SK-MEL-5 (cell line): Measurements from ENCODE around the gene PLA2G3. TPM values are rescaled to one million over a fixed set of nuclear protein-coding genes. Genes with fewer than 3 reads are reported as not detected.
"Not testable (repeated sequence)": the region's sequence is repeated elsewhere in the genome, so short reads cannot be mapped to it uniquely, and the experiment has no call there.

Source experiments
- DNase-seq: peaks from one replicate; pipeline ENCODE4 v3.0.0-alpha.2; 2016; ENCODE audit warnings: low read depth, low spot score
- in situ Hi-C: cut with HindIII; loops from 2 replicates; pipeline ENCODE4 v1.10.0; 2016; ENCODE audit warnings: low sequenced_read_pairs, high pct_unique_total_duplicates, low pct_unique_long_range_greater_than_20kb
- total RNA-seq: library from RNA; depleted of rRNA; stranded (reverse); fragments of >200 nt; shearing (Covaris generic); gene quantifications from 2 replicates; pipeline ENCODE4 v1.2.3, GENCODE V29; 2014

Gene PLA2G3
- total RNA-seq, 1 experiment from 2014 or later = 0.03 TPM

DNA sequence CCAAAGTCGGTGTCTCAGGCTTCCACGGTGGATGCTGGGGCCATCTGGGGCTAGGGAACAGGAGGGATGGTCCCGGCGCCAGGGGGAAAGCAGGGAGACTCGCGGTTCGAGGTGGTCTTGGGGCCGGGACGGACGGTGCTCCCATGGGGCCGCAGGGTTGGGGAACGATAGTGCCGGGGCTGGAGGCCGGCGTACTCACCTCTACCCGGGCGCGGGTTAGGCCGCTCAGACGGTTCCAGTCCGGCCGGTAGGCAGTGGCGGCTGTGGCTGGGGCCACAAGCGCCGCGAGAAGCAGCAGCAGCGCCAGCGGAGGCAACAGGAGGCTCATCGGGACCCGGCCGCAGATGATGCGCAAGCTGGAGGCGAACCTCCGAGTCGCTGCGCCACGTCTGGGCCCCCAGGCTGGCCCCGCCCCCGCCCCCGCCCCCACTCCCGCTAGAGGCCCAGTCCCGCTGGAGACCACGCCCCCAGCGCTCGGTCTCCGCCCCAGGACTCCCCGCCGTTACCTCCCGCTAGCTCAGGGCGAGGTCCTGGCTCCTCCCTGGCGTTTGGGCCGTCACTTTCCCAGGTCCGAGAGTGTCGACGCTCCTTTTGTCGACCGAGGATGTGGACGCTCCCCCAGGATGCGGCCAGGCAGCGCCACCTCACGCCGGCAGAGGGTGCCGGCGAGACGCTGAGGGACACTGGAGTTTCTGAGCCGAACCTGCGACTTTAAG is 33.0 kb downstream of the PLA2G3 start, which contains the start of gene SELENOM:
SELENOM (minus strand) TSS at position 391 of the 716 bp plus-strand sequence; CDS start at position 328, 63 bp downstream.
- in situ Hi-C loops = no loop called here
- DNase-seq = peak; percentile 92

DNA sequence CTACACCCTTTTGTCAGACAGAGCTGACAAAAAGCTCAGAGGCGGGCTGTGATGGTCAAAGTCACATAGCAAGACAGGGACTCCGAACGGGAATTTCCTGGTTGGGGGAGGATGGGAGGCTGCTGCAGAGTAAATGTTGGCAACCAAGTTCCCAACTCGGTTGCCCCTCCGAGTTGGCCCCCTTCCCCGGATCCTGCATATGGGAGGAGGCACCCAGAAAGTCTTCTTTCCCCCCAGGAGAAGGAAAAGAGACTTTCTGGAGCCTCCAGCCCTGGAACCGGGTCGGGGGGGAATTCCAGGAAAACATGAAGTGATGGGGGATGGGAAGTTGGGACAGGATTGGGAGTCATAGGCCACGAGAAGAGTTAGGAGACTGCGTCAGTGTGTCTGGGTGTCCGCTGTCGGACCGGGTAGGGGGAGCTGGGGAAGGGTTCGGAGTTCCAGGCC is 33.6 kb downstream of the PLA2G3 start:
- in situ Hi-C loops = no loop called here

GRCh38 chr22:31106001-31106571 is 34.2 kb downstream of the PLA2G3 start:
- peak; percentile 24 for DNase-seq
- in situ Hi-C loops = no loop called here

More for the DNA sequence above, 33.6 kb downstream of the PLA2G3 start:
- DNase-seq = no peak

GRCh38 chr22:31105282-31105929 is 34.9 kb downstream of the PLA2G3 start:
- no peak for DNase-seq
- in situ Hi-C loops = no loop called here

DNA sequence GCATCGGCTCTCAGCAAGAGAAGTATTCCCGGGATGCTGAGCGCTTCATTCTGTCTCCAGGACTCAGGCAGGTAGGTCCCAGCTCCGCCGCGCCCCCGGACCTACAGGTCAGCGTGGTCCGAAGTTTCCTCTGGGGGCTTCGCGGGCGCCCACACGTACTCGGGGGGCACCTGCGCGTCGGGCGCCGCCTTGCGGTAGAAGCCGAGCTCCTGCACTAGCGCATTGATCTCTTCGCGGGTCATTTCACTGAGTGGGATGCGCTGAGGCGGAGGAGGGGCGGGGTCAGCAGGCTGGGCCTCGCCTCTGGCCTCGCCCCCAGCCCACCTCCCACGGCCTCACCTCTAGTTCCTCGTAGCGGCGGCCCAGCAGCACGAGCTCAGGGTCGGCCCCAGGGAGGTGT is 35.4 kb downstream of the PLA2G3 start:
- no peak for DNase-seq
- in situ Hi-C loops = no loop called here

DNA sequence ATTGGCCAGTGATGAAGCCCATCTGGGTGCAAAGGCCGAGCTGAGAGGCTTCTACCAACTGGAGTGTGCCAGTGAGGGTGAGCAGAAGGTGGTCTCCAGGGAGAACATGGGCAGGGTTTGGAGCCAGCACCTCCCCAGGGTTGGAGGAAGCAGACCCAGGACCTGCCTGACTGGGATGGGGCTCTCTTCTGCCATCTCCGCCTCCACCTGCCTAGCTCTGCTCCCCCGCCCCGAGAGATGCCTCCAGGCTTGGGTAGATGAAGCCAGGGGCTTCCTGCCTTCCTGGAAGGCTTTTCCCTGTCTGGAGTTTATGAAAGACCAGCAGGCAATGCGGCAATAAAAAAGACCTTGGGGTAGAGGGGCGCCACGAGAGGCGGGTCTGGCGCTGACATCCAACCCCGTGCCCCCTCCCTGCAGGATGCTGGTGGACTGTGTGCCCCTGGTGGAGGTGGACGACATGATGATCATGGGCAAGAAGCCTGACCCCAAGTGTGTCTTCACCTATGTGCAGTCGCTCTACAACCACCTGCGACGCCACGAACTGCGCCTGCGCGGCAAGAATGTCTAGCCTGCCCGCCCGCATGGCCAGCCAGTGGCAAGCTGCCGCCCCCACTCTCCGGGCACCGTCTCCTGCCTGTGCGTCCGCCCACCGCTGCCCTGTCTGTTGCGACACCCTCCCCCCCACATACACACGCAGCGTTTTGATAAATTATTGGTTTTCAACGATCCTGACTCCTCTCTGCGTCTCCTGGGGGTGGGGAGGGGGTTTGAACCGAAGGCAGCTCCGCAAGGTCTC is 36.2 kb downstream of the PLA2G3 start:
- in situ Hi-C loops = no loop called here
- DNase-seq = no peak

DNA sequence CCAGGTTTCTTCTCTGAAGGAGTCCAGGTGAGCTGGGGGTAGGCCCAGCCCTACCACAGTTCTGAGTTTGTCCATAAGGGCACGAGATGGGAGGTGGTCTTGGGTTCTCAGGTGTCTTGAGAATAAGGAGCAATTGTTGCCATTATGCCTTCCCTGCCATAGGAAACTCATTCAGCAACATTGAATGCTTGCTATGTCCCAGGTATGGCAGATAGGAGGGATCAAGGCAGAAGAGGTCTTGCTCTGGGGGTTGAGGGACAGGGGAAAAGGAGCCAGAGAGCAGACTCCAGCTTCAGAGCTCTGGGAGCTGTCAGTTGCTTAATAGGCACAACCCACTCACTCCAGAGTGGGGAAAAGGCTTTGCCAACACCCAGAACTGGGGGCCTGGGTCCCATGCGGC is 37.2 kb downstream of the PLA2G3 start:
- no peak for DNase-seq
- in situ Hi-C loops = no loop called here

DNA sequence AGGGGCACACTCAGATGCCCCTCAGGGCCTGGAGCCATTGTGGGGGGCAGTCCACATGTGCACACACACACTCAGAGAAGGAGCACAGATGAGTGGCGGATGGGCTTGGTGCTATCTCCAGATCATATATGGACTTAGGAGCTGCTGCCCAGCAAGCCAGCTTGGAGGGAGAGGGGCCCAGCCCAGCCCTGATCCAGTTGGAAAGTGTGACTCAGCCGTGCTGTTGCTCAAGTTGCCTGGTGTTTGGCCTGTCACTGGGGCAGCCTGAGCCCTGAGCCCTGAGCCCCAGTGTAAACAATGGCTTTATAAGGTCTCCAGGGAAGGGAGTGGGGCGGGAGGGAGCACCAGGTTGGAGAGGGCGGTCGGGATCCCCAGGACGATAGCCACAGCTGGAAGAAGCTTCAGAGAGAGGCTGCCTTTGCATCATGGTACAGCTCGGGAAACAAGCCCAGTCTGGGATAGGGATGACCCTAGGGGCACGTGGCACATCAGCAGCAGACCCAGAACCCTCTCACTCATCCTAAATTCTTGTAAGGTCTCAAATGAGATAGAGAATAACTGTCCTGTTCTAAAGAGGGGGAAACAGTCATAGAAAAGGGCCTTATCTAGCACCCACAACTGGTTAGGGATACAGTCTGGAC is 37.7 kb downstream of the PLA2G3 start:
- DNase-seq = no peak
- in situ Hi-C loops = no loop called here

GRCh38 chr22:31100762-31101525 is 39.4 kb downstream of the PLA2G3 start:
- in situ Hi-C loops = no loop called here
- no peak for DNase-seq

DNA sequence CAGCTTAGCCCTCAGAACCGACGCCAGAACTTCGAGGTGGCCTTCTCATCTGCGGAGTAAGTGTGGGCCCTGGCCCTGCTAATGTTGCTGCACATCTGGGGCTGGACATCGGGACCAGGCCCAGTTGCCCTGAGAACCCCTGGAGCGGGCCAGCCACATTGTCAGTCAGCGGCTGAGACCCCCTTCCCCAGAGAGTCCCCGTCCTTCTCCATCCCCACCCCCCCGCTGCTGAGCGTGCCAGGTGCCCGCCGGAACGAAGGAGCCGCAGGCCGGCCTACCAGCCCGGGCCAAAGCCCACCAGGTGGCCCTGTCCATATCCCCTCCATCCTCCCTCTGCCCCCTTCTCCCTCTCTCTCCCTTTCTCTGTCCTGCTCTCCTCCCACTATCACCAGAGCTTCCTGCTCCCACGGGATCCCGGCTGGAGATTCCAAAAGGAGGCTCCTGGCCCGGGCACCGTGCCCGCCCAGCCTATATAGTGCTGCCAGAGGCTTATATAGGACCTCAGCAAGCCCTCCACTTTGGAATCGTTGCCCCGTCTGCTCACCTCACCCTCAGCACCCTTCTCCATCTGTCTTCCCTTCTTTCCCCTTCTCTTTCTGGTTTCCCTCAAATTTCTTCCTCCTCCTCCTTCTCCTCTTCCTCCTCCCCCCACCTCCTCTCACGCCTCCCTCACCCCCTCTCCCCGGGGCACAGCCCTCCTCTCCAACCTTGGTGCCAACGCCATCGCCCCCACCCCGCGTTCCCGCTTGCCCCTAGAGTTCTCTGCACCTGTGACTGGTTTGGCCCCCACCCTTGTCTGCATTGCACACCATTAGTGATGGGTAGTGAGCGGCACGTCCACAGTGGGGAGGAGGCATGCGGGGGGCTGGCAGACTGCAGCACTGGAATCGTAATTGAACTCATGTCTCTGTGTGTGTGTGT is 40.2 kb downstream of the PLA2G3 start:
- in situ Hi-C loops = no loop called here
- DNase-seq = no peak

DNA sequence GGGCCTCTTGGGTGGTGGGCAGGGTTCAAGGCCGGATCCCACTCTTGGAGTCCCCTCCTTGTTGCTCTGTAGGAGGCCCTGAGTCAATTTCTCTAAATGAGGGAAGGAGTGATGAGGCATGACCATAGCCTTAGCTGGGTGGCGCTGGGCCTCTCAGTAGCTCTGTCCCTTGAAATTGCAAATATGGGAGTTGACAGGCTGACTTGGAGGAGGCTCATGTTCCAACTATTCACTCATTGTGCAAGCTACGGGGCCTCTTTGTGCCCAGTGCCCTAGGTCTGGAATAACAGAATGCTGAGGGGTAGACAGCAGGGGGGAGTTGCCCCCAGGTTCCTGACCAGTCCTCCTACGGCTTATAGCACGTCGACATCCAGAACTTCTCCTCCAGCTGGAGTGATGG is 40.9 kb downstream of the PLA2G3 start:
- no peak for DNase-seq
- in situ Hi-C loops = no loop called here

- in situ Hi-C loops = no loop called here
- DNase-seq = no peak
These were observed 41.6 kb downstream of the PLA2G3 start for GRCh38 chr22:31098632-31099110.

DNA sequence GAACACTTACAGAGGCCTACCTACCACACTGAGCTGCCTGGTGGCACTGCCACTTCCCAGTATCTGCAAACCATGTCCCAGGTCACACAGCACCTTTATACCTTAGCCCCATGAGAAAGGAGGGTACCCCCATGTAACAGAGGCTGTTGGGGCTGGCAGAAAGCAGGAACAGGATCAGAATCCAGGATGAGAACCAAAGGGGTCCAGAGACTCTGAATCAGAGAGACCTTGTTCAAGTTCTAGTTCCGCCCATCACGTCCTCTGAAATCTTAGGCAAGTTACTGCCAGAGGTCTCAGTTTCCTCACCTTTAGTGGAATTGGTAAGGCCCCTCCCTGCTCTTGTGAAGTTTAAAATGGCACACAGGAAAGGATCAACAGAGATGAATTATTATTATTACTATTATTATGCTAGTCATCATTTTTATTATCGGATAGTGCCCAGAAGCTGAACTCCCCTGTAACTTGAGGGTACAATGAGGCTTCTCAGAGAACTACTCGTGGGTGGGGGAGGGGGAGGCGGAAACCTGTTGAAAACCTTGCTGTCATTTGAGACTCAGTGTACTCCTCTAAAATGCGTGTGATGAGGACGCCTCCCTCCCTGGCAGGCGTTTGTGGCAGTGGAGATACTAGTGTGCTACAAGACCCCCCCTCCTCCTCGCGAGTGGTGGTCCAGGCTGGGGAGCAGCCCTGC is 42.2 kb downstream of the PLA2G3 start:
- DNase-seq = no peak
- in situ Hi-C loops = no loop called here

GRCh38 chr22:31097539-31097938 is 42.8 kb downstream of the PLA2G3 start:
- DNase-seq, in situ Hi-C loops: not testable (repeated sequence)

DNA sequence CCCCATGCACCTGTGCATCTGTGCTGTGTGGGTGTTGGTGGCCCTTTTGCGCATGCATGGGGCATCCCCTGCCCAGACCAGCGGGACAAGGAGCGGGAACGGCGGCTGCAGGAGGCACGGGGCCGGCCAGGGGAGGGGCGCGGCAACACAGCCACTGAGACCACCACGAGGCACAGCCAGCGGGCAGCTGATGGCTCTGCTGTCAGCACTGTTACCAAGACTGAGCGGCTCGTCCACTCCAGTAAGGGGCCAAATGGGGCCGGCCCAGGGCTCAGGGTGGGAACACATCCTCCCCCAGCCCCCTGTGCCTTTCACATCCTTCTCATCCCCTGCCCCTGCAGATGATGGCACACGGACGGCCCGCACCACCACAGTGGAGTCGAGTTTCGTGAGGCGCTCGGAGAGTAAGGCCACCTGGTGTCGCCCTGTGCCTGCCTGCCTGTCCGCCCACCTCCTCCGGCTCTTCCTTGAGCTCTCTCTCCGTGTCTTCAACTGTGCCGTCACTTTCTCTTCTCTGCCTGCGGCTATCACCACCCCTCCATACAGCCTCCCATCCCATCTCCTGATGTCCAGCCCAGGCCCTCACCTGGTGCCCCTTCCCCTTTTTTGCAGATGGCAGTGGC is 43.5 kb downstream of the PLA2G3 start:
- in situ Hi-C loops = no loop called here
- no peak for DNase-seq
